PFSK-1 (cell line): ENCODE data around the gene CTIF.

Experiments used
- FOXP2 ChIP-seq: optimal IDR thresholded peaks from 2 replicates; pipeline ENCODE3; 2011; ENCODE audit warnings: borderline replicate concordance, control low read depth, inconsistent platforms; ENCODE audit not compliant: insufficient read depth; ENCODE audit errors: extremely low read length, extremely low read depth
- POLR2AphosphoS5 ChIP-seq: IDR thresholded peaks from 2 replicates; pipeline ENCODE4 v1.6.1; 2012; ENCODE audit warnings: low read depth, mild to moderate bottlenecking, control low read depth, low read length, moderate library complexity
- REST ChIP-seq, 2 experiments: IDR thresholded peaks; 2 replicates each; pipeline versions ENCODE4 v1.6.1 to v1.8.0; 2011 to 2012; ENCODE audit warnings: low read depth in 2 of 2, low read length in 2 of 2, control low read depth in 1 of 2, inconsistent platforms in 1 of 2, mild to moderate bottlenecking in 1 of 2, moderate library complexity in 1 of 2; ENCODE audit not compliant: insufficient read depth in 1 of 2
- SIN3A ChIP-seq: IDR thresholded peaks from 2 replicates; pipeline ENCODE4 v1.6.1; 2012; ENCODE audit warnings: mild to moderate bottlenecking, low read length, moderate library complexity, borderline replicate concordance; ENCODE audit not compliant: insufficient read depth
- TAF1 ChIP-seq: IDR thresholded peaks from 2 replicates; pipeline ENCODE4 v1.6.1; 2012; ENCODE audit warnings: low read length, control low read depth, borderline replicate concordance; ENCODE audit not compliant: insufficient read depth

The CTIF gene

DNA sequence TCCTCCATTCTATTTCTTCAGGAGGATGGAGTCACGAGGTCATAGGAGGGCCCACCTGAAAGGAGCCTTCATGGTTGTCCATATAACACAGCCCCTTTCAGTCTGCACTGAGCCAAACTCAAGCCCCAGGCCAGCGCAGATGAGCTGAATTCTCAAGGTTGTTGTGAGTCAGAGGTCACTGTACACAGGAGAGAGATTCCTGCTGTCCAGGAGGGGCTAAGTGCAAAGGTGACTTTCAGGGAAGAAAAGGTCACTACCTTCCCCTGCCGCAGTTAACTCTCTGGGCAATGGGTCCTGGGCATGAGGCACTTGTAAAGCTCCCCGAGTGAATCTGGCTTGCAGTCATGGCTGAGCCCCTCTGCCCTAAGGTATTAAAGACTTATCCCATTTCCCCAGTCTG is 150.7 kb downstream of the CTIF start:
- TF ChIP-seq TAF1 (no peak), FOXP2 (no peak), POLR2AphosphoS5 (no peak), REST (IDR thresholded peaks at IDR 0.05; ENCODE audit: insufficient read depth in 1 of 2, low read depth in 2 of 2, low read length in 2 of 2) (no peak), SIN3A (no peak)

DNA sequence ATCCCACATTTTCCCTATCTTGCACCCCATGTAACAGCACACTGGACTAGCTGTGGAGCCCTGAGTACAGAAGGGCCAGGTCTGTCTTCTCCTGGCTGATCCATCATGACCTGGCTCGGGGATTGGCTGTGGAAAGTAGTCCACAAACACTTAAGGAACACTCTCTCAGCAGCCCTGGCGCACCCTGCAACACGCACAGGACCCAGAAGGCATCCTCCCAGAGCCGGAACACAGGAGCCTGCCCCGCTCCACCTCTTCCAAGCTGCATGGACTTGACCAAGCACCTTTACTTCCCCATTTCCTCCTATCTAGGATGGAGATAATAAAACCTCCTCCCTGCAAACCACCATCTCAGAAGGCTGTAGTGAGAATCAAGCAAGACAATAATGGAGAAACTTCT is 151.7 kb downstream of the CTIF start:
- TF ChIP-seq POLR2AphosphoS5 (no peak), FOXP2 (no peak), TAF1 (no peak), SIN3A (no peak), REST (IDR thresholded peaks at IDR 0.05; ENCODE audit: insufficient read depth in 1 of 2, low read depth in 2 of 2, low read length in 2 of 2) (no peak)

- TF ChIP-seq TAF1 (no peak), POLR2AphosphoS5 (no peak), REST (IDR thresholded peaks at IDR 0.05; ENCODE audit: insufficient read depth in 1 of 2, low read depth in 2 of 2, low read length in 2 of 2) (no peak), SIN3A (no peak), FOXP2 (no peak)
Measured at GRCh38 chr18:48693006-48693405, 154.2 kb downstream of the CTIF start.

GRCh38 chr18:48693625-48694262 is 154.9 kb downstream of the CTIF start:
- TF ChIP-seq REST (IDR thresholded peaks at IDR 0.05; ENCODE audit: insufficient read depth in 1 of 2, low read depth in 2 of 2, low read length in 2 of 2), result no peak
- TF ChIP-seq FOXP2, result no peak
- TF ChIP-seq SIN3A, result no peak
- no peak for TF ChIP-seq POLR2AphosphoS5
- TF ChIP-seq TAF1, result no peak
